ENCODE data around the gene RALGPS2. TPM values are rescaled to one million over a fixed set of nuclear protein-coding genes. Genes with fewer than 3 reads are reported as not detected.
A peak's percentile ranks its signal among the peaks of the same experiment; 100 is the strongest.
"Not testable (repeated sequence)": the region's sequence is repeated elsewhere in the genome, so short reads cannot be mapped to it uniquely, and the experiment has no call there.

Gene RALGPS2
- total and polyA plus RNA-seq, 2 experiments from 2014 or later: 18.1 to 49.6 TPM

- in situ Hi-C loops (cut with MboI): loop anchor here (10.0 to 25.0 kb wide), 2 partner anchors 205 to 437 kb away; no protein-coding TSS in a partner anchor
- H3K4me1 ChIP-seq (ENCODE audit: insufficient read depth): peaks cover 7% of the 10 kb centered on the region
- no peaks in the 10 kb centered on the region for H3K9me3 ChIP-seq (ENCODE audit: low read depth)
- peak; percentile 40 for DNase-seq
- no peaks in the 10 kb centered on the region for H3K9me2 ChIP-seq (ENCODE audit: insufficient read depth)
- H3K27me3 ChIP-seq (replicated peaks; ENCODE audit: insufficient read depth): no peaks in the 10 kb centered on the region
- no peaks in the 10 kb centered on the region for H3F3A ChIP-seq (ENCODE audit: insufficient read depth)
- H3K4me3 ChIP-seq: no peak overlapping the region
- no peak overlapping the region for H3K4me2 ChIP-seq (ENCODE audit: unreplicated experiment)
- H3K36me3 ChIP-seq (ENCODE audit: low read depth): no peaks in the 10 kb centered on the region
- no peak for TF ChIP-seq EZH2phosphoT487 (IDR thresholded peaks at IDR 0.05; ENCODE audit: insufficient read depth, low read depth)
- no peak for TF ChIP-seq EZH2 (IDR thresholded peaks at IDR 0.05; ENCODE audit: insufficient read depth, poor library complexity, severe bottlenecking)
- peaks cover 93% of the 10 kb centered on the region for H3K79me2 ChIP-seq (ENCODE audit: insufficient read depth)
- H3K9ac ChIP-seq: no peak overlapping the region
- WGBS, 2 experiments (ENCODE audit: low coverage in 1 of 2, low lambda C conversion rate in 2 of 2, missing lambda C conversion rate in 2 of 2): 86 to 88% methylated on average over 5 of the region's 5 CpGs
- no peaks in the 10 kb centered on the region for H4K20me1 ChIP-seq (ENCODE audit: insufficient read depth)
- no peak overlapping the region for H3K27ac ChIP-seq
- no peak overlapping the region for H2AFZ ChIP-seq
These were observed 24.6 kb downstream of the RALGPS2 start for GRCh38 chr1:178749581-178750166.

- no peaks in the 10 kb centered on the region for H3F3A ChIP-seq (ENCODE audit: insufficient read depth)
- no peaks in the 10 kb centered on the region for H3K9me2 ChIP-seq (ENCODE audit: insufficient read depth)
- H3K4me1 ChIP-seq (ENCODE audit: insufficient read depth): peaks cover 7% of the 10 kb centered on the region
- no peak overlapping the region for H3K27ac ChIP-seq
- H3K4me3 ChIP-seq: no peak overlapping the region
- no peak for DNase-seq
- in situ Hi-C loops (cut with MboI): loop anchor here (10.0 to 25.0 kb wide), 2 partner anchors 206 to 439 kb away; no protein-coding TSS in a partner anchor
- 0 out of 2 replicates have a peak, but pooled peaks cover under 1% of the 10 kb centered on the region for H4K20me1 ChIP-seq (ENCODE audit: insufficient read depth)
- H3K4me2 ChIP-seq (ENCODE audit: unreplicated experiment): no peak overlapping the region
- H3K79me2 ChIP-seq (ENCODE audit: insufficient read depth): peaks cover 98% of the 10 kb centered on the region
- H2AFZ ChIP-seq: no peak overlapping the region
- TF ChIP-seq EZH2phosphoT487 (IDR thresholded peaks at IDR 0.05; ENCODE audit: insufficient read depth, low read depth) (no peak), EZH2 (IDR thresholded peaks at IDR 0.05; ENCODE audit: insufficient read depth, poor library complexity, severe bottlenecking) (no peak)
- H3K27me3 ChIP-seq (replicated peaks; ENCODE audit: insufficient read depth): no peaks in the 10 kb centered on the region
- H3K36me3 ChIP-seq (ENCODE audit: low read depth): peaks cover 4% of the 10 kb centered on the region
- H3K9me3 ChIP-seq (ENCODE audit: low read depth): no peaks in the 10 kb centered on the region
- no peak overlapping the region for H3K9ac ChIP-seq
- WGBS, 2 experiments (ENCODE audit: low coverage in 1 of 2, low lambda C conversion rate in 2 of 2, missing lambda C conversion rate in 2 of 2): 54 to 57% methylated on average over 4 of the region's 4 CpGs
These were observed 26.0 kb downstream of the RALGPS2 start for GRCh38 chr1:178751046-178751445.

- Histone ChIP-seq H3K9ac (no peak overlapping the region), H3K27ac (no peak overlapping the region), H3K79me2 (ENCODE audit: insufficient read depth) (peaks cover 100% of the 10 kb centered on the region), H2AFZ (no peak overlapping the region), H3K4me3 (no peak overlapping the region), H3K9me3 (ENCODE audit: low read depth) (no peaks in the 10 kb centered on the region), H3K9me2 (ENCODE audit: insufficient read depth) (no peaks in the 10 kb centered on the region; the same call in 1 of the 2 replicates), H3K27me3 (replicated peaks; ENCODE audit: insufficient read depth) (no peaks in the 10 kb centered on the region), H3K4me2 (ENCODE audit: unreplicated experiment) (no peak overlapping the region), H3K4me1 (ENCODE audit: insufficient read depth) (peaks cover 7% of the 10 kb centered on the region), H3K36me3 (ENCODE audit: low read depth) (peaks cover 4% of the 10 kb centered on the region), H4K20me1 (ENCODE audit: insufficient read depth) (0 out of 2 replicates have a peak, but pooled peaks cover 4% of the 10 kb centered on the region), H3F3A (ENCODE audit: insufficient read depth) (no peaks in the 10 kb centered on the region)
- TF ChIP-seq EZH2 (IDR thresholded peaks at IDR 0.05; ENCODE audit: insufficient read depth, poor library complexity, severe bottlenecking) (no peak), EZH2phosphoT487 (IDR thresholded peaks at IDR 0.05; ENCODE audit: insufficient read depth, low read depth) (no peak)
- 69 to 81% methylated on average over 2 of the region's 2 CpGs for WGBS, 2 experiments (ENCODE audit: low coverage in 1 of 2, low lambda C conversion rate in 2 of 2, missing lambda C conversion rate in 2 of 2)
- in situ Hi-C loops (cut with MboI): loop anchor here (10.0 to 25.0 kb wide), 2 partner anchors 208 to 441 kb away; no protein-coding TSS in a partner anchor
- no peak for DNase-seq
These were observed 27.8 kb downstream of the RALGPS2 start for GRCh38 chr1:178752891-178753290.

- DNase-seq; H3K4me1 ChIP-seq (ENCODE audit: insufficient read depth); H3K27ac ChIP-seq; H2AFZ ChIP-seq; H4K20me1 ChIP-seq (ENCODE audit: insufficient read depth); H3K9ac ChIP-seq; H3K36me3 ChIP-seq (ENCODE audit: low read depth); H3K27me3 ChIP-seq (replicated peaks; ENCODE audit: insufficient read depth); H3K4me2 ChIP-seq (ENCODE audit: unreplicated experiment); H3K9me2 ChIP-seq (ENCODE audit: insufficient read depth); H3K4me3 ChIP-seq; H3K9me3 ChIP-seq (ENCODE audit: low read depth); H3F3A ChIP-seq (ENCODE audit: insufficient read depth): not testable (repeated sequence)
- 85 to 86% methylated on average over 3 of the region's 3 CpGs for WGBS, 2 experiments (ENCODE audit: low coverage in 1 of 2, low lambda C conversion rate in 2 of 2, missing lambda C conversion rate in 2 of 2)
- H3K79me2 ChIP-seq (ENCODE audit: insufficient read depth): peaks cover 100% of the 10 kb centered on the region
- in situ Hi-C loops (cut with MboI): loop anchor here (10.0 to 25.0 kb wide), 2 partner anchors 210 to 442 kb away; no protein-coding TSS in a partner anchor
These were observed 29.7 kb downstream of the RALGPS2 start for GRCh38 chr1:178754655-178755256.
